Measurements from ENCODE around the gene SRSF9. TPM values are rescaled to one million over a fixed set of nuclear protein-coding genes. Genes with fewer than 3 reads are reported as not detected.

The SRSF9 gene
- total RNA-seq, 2 experiments from 2014 or later = 124 TPM

GRCh38 chr12:120470150-120470784, 719 bp upstream of the SRSF9 start:
- ChIA-PET CTCF (interaction anchor here (0.5 to 2.8 kb wide), 17 partner anchors 9 to 217 kb away, joined by 3 to 14 read pairs (median 4); partner anchors contain the start of genes COX6A1, DYNLL1 and SIRT4), POLR2A (interaction anchor here (0.7 to 4.3 kb wide), 5 partner anchors 26 to 269 kb away, joined by 3 to 27 read pairs (median 13); partner anchors contain the start of genes DYNLL1, RNU4-2, RPLP0 and SIRT4)
- H3K9me3 Mint-ChIP-seq = no peaks in the 10 kb centered on the region
- TF ChIP-seq CTCF (IDR thresholded peaks at IDR 0.05) = no peak
- DNase-seq = peak in 2 of 14 experiments; percentile 1 to 13
- Histone ChIP-seq H3K36me3 (ENCODE audit: insufficient read depth, low read length) (peaks cover 19% of the 10 kb centered on the region), H3K27me3 (ENCODE audit: control insufficient read depth in 1 of 2, insufficient read depth in 2 of 2, low read length in 2 of 2) (no peaks in the 10 kb centered on the region), H3K4me3 (ENCODE audit: low read length) (peak overlapping the region; percentile 57), H3K9me3 (ENCODE audit: control insufficient read depth in 1 of 2, insufficient read depth in 1 of 2, low read length in 2 of 2) (no peaks in the 10 kb centered on the region), H3K4me1 (ENCODE audit: insufficient read depth, low read length) (peaks cover 39% of the 10 kb centered on the region), H3K27ac (ENCODE audit: low read depth in 1 of 2, low read length in 2 of 2) (peak overlapping the region; percentile 69 to 73)
- peak overlapping the region; percentile 87 for H3K27ac Mint-ChIP-seq
- H3K4me3 Mint-ChIP-seq = peak overlapping the region; percentile 90
- H3K4me1 Mint-ChIP-seq (ENCODE audit: low read depth) = peaks cover 45% of the 10 kb centered on the region
- no peaks in the 10 kb centered on the region for H3K27me3 Mint-ChIP-seq
- H3K36me3 Mint-ChIP-seq (ENCODE audit: low read depth) = peaks cover 32% of the 10 kb centered on the region
- intact Hi-C loops (cut with DNase I, micrococcal nuclease) = no loop called here
- ATAC-seq (ENCODE audit: poor library complexity) = peak; percentile 18

- Mint-ChIP-seq H3K27ac (peak overlapping the region; percentile 87), H3K36me3 (ENCODE audit: low read depth) (peaks cover 46% of the 10 kb centered on the region), H3K4me1 (ENCODE audit: low read depth) (peaks cover 46% of the 10 kb centered on the region), H3K9me3 (no peaks in the 10 kb centered on the region), H3K4me3 (peak overlapping the region; percentile 90), H3K27me3 (no peaks in the 10 kb centered on the region)
- intact Hi-C loops (cut with DNase I, micrococcal nuclease) = loop anchor here (1.0 to 10.0 kb wide), 6 partner anchors 22 to 274 kb away; partner anchors contain the start of genes DYNLL1 (in 1 of the 2), GATC (in 1 of the 2), GCN1 (in 1 of the 2) and TRIAP1 (in 1 of the 2)
- peak overlapping the region; percentile 57 for H3K4me3 ChIP-seq (ENCODE audit: low read length)
- TF ChIP-seq CTCF (IDR thresholded peaks at IDR 0.05) = no peak
- ATAC-seq (ENCODE audit: poor library complexity) (peak; percentile 31), DNase-seq (peak in 10 of 14 experiments; percentile 6 to 63 (median 45))
- H3K27me3 ChIP-seq (ENCODE audit: control insufficient read depth in 1 of 2, insufficient read depth in 2 of 2, low read length in 2 of 2) = no peaks in the 10 kb centered on the region
- H3K4me1 ChIP-seq (ENCODE audit: insufficient read depth, low read length) = peaks cover 39% of the 10 kb centered on the region
- no peaks in the 10 kb centered on the region for H3K9me3 ChIP-seq (ENCODE audit: control insufficient read depth in 1 of 2, insufficient read depth in 1 of 2, low read length in 2 of 2)
- H3K36me3 ChIP-seq (ENCODE audit: insufficient read depth, low read length) = peaks cover 33% of the 10 kb centered on the region
- ChIA-PET POLR2A (interaction anchor here (1.1 to 4.3 kb wide), 17 partner anchors 10 to 268 kb away, joined by 3 to 27 read pairs (median 6); partner anchors contain the start of genes COQ5, COX6A1, DYNLL1 and GATC), CTCF (interaction anchor here (0.8 to 2.8 kb wide), 11 partner anchors 11 to 219 kb away, joined by 3 to 14 read pairs (median 5); partner anchors contain the start of genes COX6A1, DYNLL1, POP5 and SIRT4)
- H3K27ac ChIP-seq (ENCODE audit: low read depth in 1 of 2, low read length in 2 of 2) = peak overlapping the region; percentile 72 to 77
Measured at GRCh38 chr12:120468821-120469449, 613 bp downstream of the SRSF9 start.

- Mint-ChIP-seq H3K9me3 (no peaks in the 10 kb centered on the region), H3K27me3 (no peaks in the 10 kb centered on the region), H3K27ac (peak overlapping the region; percentile 87), H3K4me1 (ENCODE audit: low read depth) (peaks cover 46% of the 10 kb centered on the region), H3K36me3 (ENCODE audit: low read depth) (peaks cover 51% of the 10 kb centered on the region), H3K4me3 (peak overlapping the region; percentile 90)
- Histone ChIP-seq H3K36me3 (ENCODE audit: insufficient read depth, low read length) (peaks cover 38% of the 10 kb centered on the region), H3K9me3 (ENCODE audit: control insufficient read depth in 1 of 2, insufficient read depth in 1 of 2, low read length in 2 of 2) (no peaks in the 10 kb centered on the region), H3K4me1 (ENCODE audit: insufficient read depth, low read length) (peaks cover 39% of the 10 kb centered on the region), H3K4me3 (ENCODE audit: low read length) (peak overlapping the region; percentile 57), H3K27ac (ENCODE audit: low read depth in 1 of 2, low read length in 2 of 2) (peak overlapping the region; percentile 72 to 77), H3K27me3 (ENCODE audit: control insufficient read depth in 1 of 2, insufficient read depth in 2 of 2, low read length in 2 of 2) (no peaks in the 10 kb centered on the region)
- CTCF ChIA-PET = interaction anchor here (1.9 to 2.8 kb wide), 4 partner anchors 14 to 166 kb away, joined by 7 to 14 read pairs (median 10); partner anchors contain the start of genes COX6A1, DYNLL1 and SIRT4
- intact Hi-C loops (cut with DNase I, micrococcal nuclease) = loop anchor here (2.0 to 10.0 kb wide), 4 partner anchors 22 to 274 kb away; partner anchors contain the start of genes DYNLL1 (in 1 of the 2), GATC (in 1 of the 2), GCN1 (in 1 of the 2) and TRIAP1 (in 1 of the 2)
- ATAC-seq (ENCODE audit: poor library complexity) (no peak), DNase-seq (peak in 5 of 14 experiments; percentile 6 to 55 (median 32))
- POLR2A ChIA-PET = interaction anchor here (0.7 to 4.3 kb wide), 17 partner anchors 10 to 267 kb away, joined by 3 to 27 read pairs (median 6); partner anchors contain the start of genes COQ5, COX6A1, DYNLL1 and GATC
- no peak for TF ChIP-seq CTCF (IDR thresholded peaks at IDR 0.05)
Measured at GRCh38 chr12:120468325-120468820, 1.2 kb downstream of the SRSF9 start.
